HG03060 (cell line): ENCODE data around the gene MTERF4.

ENCODE experiments used
- ATAC-seq: cut with Tn5 transposase; IDR thresholded peaks from one replicate; pipeline ENCODE4 v1.9.1; 2021; ENCODE audit warnings: low read depth, moderate number of reproducible peaks; ENCODE audit not compliant: unreplicated experiment

MTERF4 gene

DNA sequence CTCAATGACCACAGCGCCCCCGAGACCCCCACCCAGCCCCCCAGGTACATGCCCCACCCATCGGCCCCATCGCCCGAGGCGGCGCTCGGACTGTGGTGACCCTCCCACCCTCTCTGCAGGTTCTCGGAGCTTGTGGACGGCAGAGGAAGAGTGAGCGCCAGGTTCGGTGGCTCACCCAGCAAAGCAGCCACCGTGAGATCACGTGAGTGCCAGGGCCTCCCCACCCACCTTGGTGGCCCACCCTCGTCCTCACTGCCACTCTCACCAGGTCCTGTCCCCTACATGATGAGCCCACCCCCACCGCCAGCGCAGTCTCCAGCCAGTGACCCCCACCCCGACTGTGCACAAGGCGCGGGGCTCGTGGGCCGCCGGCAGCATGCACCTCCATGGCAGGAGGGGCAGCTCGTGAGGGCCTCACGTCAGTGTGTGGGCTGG lies 30.4 kb downstream of the MTERF4 start:
- no peak for ATAC-seq

- no peak for ATAC-seq
Measured at GRCh38 chr2:241070811-241071676, 31.0 kb downstream of the MTERF4 start.

DNA sequence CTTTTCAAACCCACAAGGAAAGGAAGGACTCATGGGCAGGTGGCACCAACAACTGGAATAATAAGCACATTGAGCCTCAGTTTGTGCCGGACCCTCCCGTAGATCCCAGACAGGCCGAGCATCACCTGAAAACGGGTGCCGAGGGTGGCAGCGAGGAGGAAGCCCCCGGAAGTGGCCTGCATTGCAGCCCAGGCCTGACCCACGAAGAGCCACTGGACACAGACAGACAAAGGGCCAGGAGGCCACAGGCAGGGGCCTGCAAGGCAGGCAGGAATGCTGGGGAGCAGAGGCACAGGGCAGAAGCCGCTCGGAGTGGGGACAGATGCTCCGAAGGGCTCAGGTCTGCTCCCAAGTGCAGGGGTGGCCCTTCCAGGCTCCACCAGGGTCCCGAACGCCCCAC lies 31.7 kb downstream of the MTERF4 start:
- no peak for ATAC-seq

DNA sequence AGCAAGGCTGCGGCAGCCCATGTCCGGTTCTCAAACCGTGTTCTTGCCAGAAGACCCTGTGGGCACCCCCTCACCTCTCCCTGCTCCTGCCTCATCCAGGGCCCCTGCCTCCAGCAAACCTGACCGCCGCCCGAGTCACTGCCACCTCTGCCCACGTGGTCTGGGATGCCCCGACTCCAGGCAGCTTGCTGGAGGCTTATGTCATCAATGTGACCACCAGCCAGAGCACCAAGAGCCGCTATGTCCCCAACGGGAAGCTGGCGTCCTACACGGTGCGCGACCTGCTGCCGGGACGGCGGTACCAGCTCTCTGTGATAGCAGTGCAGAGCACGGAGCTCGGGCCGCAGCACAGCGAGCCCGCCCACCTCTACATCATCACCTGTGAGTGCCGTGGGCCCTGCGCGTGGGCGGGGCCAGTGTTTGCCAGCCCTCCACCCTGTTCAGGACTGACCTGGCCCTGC lies 32.2 kb downstream of the MTERF4 start:
- no peak for ATAC-seq

DNA sequence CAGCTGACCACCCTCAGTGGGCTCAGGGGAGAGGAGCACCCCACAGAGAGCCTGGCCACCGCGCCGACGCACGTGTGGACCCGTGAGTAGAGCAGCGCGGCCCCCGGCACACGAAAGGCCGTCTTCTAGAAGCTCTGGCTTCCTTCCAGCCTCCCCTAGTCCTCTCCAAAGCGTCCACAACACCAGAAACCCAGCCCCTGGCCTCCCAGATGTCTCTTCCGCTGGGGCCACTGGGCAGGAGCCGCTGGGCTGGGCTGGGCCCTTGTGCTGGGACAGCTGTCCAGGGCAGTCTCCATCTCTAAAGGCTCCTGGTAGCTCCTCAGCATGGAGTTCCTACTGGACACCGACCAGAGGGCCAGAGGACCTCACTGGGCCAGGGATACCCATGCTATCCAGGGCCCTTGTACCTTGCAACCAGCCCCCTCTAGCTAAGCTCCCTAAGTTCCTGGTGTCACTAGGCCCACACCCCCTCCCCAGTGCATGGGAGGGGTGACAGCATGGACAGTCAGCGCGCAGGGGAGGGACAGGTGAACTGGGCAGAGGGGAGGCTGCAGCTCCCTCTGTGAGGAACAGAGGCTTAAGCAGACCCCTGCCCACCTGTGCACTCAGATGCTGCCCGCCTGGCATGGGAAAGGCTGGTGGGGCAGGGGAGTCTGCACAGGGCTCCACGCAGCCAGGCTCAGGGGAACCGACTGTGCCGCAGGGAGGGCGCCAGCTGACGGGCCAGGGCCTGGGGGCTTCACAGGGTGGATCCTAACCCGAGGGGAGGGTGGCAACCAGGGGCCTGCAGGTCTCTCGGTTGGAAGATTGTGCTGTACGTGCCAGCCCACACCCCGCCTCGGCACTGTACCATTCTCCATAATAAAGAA lies 32.9 kb downstream of the MTERF4 start:
- ATAC-seq = no peak

GRCh38 chr2:241068136-241068941 lies 33.7 kb downstream of the MTERF4 start:
- no peak for ATAC-seq

GRCh38 chr2:241067501-241068135 lies 34.5 kb downstream of the MTERF4 start:
- ATAC-seq = no peak

- no peak for ATAC-seq
Measured at GRCh38 chr2:241066893-241067341, 35.2 kb downstream of the MTERF4 start.

DNA sequence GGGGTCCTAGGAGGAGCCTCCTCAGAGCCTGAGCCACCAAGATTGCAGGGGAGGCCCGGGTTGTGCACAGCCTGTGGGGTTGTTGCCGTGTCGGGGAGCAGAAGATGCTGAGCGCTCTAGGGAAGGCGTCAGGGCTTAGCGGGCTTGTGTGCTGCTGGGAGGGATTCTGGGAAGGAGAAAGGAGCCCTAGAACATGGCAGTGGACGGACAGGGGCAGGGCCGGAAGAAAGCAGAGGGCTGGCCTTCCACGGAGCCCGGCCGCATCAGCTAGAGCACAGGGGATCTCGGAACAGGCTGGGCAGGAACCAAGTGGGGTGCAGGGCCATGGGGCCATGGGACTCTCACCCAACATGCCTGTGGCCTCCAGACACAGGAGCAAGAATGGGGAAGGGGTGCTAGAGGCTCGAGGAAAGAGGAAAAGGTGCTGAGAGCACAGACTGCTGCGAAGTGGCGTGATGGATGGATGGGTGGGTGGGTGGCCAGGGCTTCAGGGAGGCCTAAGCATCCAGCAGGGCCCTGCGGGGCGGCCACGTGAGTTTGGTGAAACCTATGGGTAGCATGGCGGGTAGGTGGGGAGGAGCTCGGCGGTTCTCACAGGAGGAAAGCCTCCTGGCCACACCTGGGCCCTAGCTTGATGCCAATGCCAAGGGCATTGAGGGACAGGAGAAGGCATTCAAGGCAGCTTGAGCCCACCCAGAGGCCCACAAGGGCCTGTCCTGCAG lies 35.8 kb downstream of the MTERF4 start:
- ATAC-seq = no peak

GRCh38 chr2:241065355-241065803 lies 36.7 kb downstream of the MTERF4 start:
- no peak for ATAC-seq

GRCh38 chr2:241064802-241065354 lies 37.2 kb downstream of the MTERF4 start:
- no peak for ATAC-seq

DNA sequence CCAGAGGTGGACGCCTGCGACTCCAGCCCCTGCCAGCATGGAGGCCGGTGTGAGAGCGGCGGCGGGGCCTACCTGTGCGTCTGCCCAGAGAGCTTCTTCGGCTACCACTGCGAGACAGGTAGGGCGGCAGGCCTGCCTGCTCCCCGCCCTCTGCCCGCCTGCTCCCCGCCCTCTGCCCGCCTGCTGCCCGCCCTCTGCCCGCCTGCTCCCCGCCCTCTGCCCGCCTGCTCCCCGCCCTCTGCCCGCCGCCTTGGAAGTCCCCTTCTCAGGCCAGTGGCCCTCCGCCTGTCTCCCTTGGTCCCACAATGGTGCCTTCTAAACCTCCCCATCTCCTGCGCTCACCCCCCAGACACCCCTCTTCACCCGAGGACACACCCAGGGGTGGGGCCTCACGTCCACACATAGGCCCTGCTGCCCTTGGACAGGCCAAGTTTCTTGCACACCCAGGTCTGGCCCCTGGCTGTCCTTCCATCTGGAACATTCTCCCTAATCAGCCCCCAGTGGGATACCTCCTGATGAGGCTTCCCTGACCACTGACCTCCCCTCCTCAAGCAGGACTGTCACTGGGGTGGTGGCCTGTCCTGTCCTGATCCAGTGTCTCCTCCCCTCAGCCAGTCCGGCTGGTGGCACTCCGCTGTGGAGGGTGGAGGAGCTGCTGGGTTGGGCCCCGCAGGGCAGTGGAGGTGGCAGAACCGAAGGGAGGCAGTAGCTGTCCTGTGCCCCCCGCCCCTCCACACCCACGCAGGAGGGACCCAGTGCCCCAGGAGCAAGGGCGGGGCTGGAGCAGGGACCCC lies 37.9 kb downstream of the MTERF4 start:
- ATAC-seq = no peak

DNA sequence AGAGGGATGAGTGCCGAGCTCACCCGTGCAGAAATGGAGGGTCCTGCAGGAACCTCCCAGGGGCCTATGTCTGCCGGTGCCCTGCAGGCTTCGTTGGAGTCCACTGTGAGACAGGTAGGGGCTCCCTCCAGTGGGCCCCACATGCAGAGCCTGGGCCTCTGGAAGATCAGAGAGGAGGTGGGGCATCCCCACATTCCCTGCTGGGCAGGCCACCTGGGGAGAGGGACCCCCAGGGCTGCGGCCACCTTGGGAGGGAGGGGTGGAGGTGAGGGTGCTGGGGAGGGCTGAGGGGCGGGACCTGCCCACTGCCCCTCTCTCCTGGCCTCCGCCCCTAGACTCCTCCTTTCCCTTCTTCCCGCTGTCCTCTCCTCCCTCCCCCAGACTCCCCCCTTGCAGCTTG lies 38.5 kb downstream of the MTERF4 start:
- ATAC-seq = no peak

DNA sequence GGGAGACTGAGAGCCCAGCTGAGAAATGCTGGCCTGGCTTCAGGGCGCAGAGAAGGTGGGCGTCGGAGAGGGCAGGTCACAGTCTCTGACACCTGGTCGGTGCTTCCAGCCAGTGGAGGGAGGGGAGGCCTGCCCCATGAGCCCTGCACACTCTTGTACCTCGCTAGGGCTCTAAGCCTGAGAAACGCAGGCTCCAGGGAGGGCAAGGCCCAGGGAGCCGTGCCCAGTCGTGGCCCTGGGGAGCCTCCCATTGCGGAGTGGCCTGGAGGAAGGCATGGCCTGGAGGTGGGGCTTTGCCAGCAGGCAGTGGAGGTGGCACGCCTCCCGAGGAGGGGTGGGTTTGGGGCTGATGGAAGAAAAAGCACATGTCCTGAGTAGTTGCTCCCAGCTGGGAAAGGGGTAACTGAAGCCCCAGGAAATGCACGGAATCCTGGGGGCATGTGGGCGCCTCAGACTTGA lies 39.0 kb downstream of the MTERF4 start:
- no peak for ATAC-seq

DNA sequence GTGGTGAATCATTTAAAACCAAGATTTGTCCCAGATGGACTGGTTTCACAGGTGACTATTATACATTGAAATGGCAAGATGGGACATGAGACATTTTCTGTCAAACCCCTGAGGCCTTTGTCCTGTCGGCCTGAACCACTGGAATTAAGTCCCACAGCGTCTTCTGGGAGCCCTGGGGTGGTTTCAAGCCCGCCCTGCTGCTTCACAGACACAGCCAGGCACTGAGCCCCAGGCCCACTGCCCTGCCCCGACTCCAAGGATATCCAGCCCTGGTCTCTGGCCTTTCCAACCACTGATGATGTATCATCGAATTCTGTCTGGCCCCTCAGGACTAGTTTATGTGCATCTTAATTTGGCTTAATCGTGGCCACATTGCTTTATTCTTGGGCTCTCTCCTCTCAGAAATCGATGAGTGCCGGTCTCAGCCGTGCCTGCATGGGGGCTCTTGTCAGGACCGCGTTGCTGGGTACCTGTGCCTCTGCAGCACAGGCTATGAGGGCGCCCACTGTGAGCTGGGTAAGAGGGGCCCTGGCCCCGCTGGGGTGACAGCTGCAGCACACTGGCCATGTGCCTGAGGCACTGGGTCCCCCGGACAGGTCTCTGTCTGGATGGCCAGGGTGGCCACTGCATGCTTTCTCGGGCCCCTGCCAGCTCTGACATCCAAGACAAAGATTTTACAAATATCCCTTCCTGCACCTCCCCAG lies 39.5 kb downstream of the MTERF4 start:
- no peak for ATAC-seq

- no peak for ATAC-seq
Measured at GRCh38 chr2:241061275-241061674, 40.8 kb downstream of the MTERF4 start.

- no peak for ATAC-seq
Measured at GRCh38 chr2:241053576-241054251, 48.4 kb downstream of the MTERF4 start.
